SH-SY5Y (cell line): ENCODE measurements around the gene CARD9.

Source experiments
- GATA2 ChIP-seq: IDR thresholded peaks from 2 replicates; pipeline ENCODE4 v1.6.1; 2011; ENCODE audit warnings: mild to moderate bottlenecking, low read depth, low read length
- GATA3 ChIP-seq: IDR thresholded peaks from 2 replicates; pipeline ENCODE4 v1.6.1; 2011; ENCODE audit warnings: low read depth, mild to moderate bottlenecking, low read length, moderate library complexity

DNA sequence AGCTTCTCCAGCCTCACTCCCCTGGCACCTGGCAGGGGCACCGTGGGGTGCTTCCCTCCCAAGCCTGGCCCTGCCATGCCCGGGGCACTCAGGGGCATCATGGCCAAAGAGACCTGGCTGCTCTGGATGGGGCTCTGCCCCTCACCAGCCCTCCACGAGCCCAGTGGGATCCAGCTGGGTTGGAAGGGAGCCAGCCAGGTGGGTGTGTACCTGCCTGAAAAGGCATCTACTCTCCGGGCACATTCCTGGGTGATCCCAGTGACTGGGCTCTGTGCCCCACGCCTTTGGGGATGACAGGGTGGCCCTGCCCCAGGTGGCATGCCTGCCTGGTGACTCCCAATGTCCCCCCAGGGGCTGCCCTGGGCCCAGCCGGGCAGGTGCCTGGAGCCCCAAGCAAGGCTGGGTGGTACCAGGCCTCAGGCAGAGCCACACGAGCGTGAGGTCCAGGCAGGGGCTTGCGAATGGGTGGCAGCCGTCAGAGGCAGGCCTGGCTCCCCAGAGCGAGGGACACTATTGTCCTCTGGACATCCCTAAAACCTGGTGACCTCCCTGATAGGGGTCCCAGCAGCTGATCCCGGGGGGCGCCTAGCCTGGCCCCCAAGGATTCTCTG is 45.4 kb downstream of the CARD9 start:
- TF ChIP-seq GATA2 (no peak), GATA3 (no peak)
